A673 (cell line): ENCODE measurements around the gene MCUB. TPM values are rescaled to one million over a fixed set of nuclear protein-coding genes. Genes with fewer than 3 reads are reported as not detected.

Source experiments
- BruUV-seq: library from RNA; stranded (reverse); fragments of 400-500 nt; replicated peaks from 2 replicates; lab custom pipeline; 2021; lab: Mats Ljungman, UMichigan
- CTCF ChIA-PET: fragments of 300-600 bp; sonication (Branson Sonifier 250); formaldehyde crosslinking; loops from one replicate; lab custom pipeline; 2022; ENCODE audit warnings: antibody characterized with exemption; lab: Charles Lee
- POLR2A ChIA-PET: fragments of 300-600 bp; sonication (Branson Sonifier 250); formaldehyde crosslinking; loops from one replicate; lab custom pipeline; 2022; ENCODE audit warnings: antibody characterized with exemption; ENCODE audit not compliant: low non-redundant PET; lab: Charles Lee
- DNase-seq: peaks from one replicate; pipeline ENCODE4 v3.0.0-alpha.2; 2015; ENCODE audit warnings: low spot score
- H3K27ac ChIP-seq: fragments of 200-600 bp; sonication (generic); 2 replicates; pipeline ENCODE4 v1.5.1; 2016; ENCODE audit warnings: mixed run types, low read depth, mild to moderate bottlenecking, mixed read lengths, antibody characterized with exemption, low read length; ENCODE audit not compliant: poor library complexity, severe bottlenecking
- H3K27me3 ChIP-seq: fragments of 200-600 bp; sonication (generic); replicated peaks from 2 replicates; pipeline ENCODE4 v1.6.1; 2017; ENCODE audit warnings: mixed run types, low read depth, mild to moderate bottlenecking, mixed read lengths, antibody characterized with exemption, low read length; ENCODE audit not compliant: insufficient read depth, poor library complexity
- H3K36me3 ChIP-seq: fragments of 200-600 bp; sonication (generic); 2 replicates; pipeline ENCODE4 v1.6.1; 2016; ENCODE audit warnings: mixed run types, mild to moderate bottlenecking, mixed read lengths, antibody characterized with exemption, low read length; ENCODE audit not compliant: insufficient read depth, poor library complexity, severe bottlenecking
- H3K4me1 ChIP-seq: fragments of 200-600 bp; sonication (generic); 2 replicates; pipeline ENCODE4 v1.6.1; 2017; ENCODE audit warnings: mixed run types, mild to moderate bottlenecking, mixed read lengths, antibody characterized with exemption, low read length; ENCODE audit not compliant: insufficient read depth, poor library complexity, severe bottlenecking
- H3K4me3 ChIP-seq: fragments of 200-600 bp; sonication (generic); 2 replicates; pipeline ENCODE4 v1.5.1; 2016; ENCODE audit warnings: low read depth, mixed run types, mild to moderate bottlenecking, mixed read lengths, low read length; ENCODE audit not compliant: poor library complexity, severe bottlenecking
- H3K9me3 ChIP-seq: fragments of 200-600 bp; sonication (generic); 2 replicates; pipeline ENCODE4 v1.6.1; 2016; ENCODE audit warnings: mixed run types, low read depth, mild to moderate bottlenecking, mixed read lengths, antibody characterized with exemption, low read length; ENCODE audit not compliant: poor library complexity, severe bottlenecking
- CTCF ChIP-seq: fragments of 300-800, 200-600 bp; sonication (generic); conservative IDR thresholded peaks from 2 replicates; pipeline ENCODE4 v1.5.1; 2017; ENCODE audit warnings: low read depth, mild to moderate bottlenecking, antibody characterized with exemption, low read length, moderate library complexity, mixed read lengths
- EZH2 ChIP-seq: fragments of 200-600 bp; sonication (generic); IDR thresholded peaks from 2 replicates; pipeline ENCODE4 v1.6.1; 2017; ENCODE audit warnings: borderline replicate concordance, low read depth, mild to moderate bottlenecking, mixed read lengths, antibody characterized with exemption, low read length; ENCODE audit not compliant: poor library complexity, severe bottlenecking
- intact Hi-C: fragments of 100-400 bp; cut with micrococcal nuclease; formaldehyde crosslinking; loops from one replicate; pipeline ENCODE4 v1.10.0; 2022; ENCODE audit not compliant: unreplicated experiment
- total RNA-seq: library from RNA; stranded (reverse); gene quantifications from 2 replicates; pipeline ENCODE4 v1.2.3, GENCODE V29; 2021

MCUB gene
- total RNA-seq, 1 experiment from 2014 or later, result 30.0 TPM

- intact Hi-C loops, result no loop called here
- no peak overlapping the region for H3K27ac ChIP-seq
- no peaks in the 10 kb centered on the region for H3K9me3 ChIP-seq
- H3K27me3 ChIP-seq, result no peaks in the 10 kb centered on the region
- ChIA-PET POLR2A (no interaction called here), CTCF (no interaction called here)
- no TSS peak for BruUV-seq
- DNase-seq, result peak; percentile 77
- H3K4me1 ChIP-seq, result peaks cover 4% of the 10 kb centered on the region
- TF ChIP-seq EZH2, result no peak
- no peak for TF ChIP-seq CTCF
- no peaks in the 10 kb centered on the region for H3K36me3 ChIP-seq
- no peak overlapping the region for H3K4me3 ChIP-seq
Measured at GRCh38 chr4:109548655-109549054, 11.4 kb upstream of the MCUB start.

GRCh38 chr4:109552237-109552636, 7.8 kb upstream of the MCUB start:
- Histone ChIP-seq H3K27ac (no peak overlapping the region), H3K36me3 (no peaks in the 10 kb centered on the region), H3K9me3 (no peaks in the 10 kb centered on the region), H3K4me1 (peaks cover 4% of the 10 kb centered on the region), H3K27me3 (no peaks in the 10 kb centered on the region), H3K4me3 (no peak overlapping the region)
- DNase-seq, result no peak
- TF ChIP-seq EZH2 (no peak), CTCF (no peak)
- CTCF ChIA-PET, result no interaction called here
- POLR2A ChIA-PET, result no interaction called here
- no TSS peak for BruUV-seq
- intact Hi-C loops, result no loop called here

- CTCF ChIA-PET, result no interaction called here
- POLR2A ChIA-PET, result no interaction called here
- no peak for DNase-seq
Measured at GRCh38 chr4:109553130-109553529, 6.9 kb upstream of the MCUB start.

More at GRCh38 chr4:109553130-109553529, 6.9 kb upstream of the MCUB start:
- no peak overlapping the region for H3K27ac ChIP-seq
- no TSS peak for BruUV-seq
- H3K4me1 ChIP-seq, result peaks cover 4% of the 10 kb centered on the region
- TF ChIP-seq CTCF (no peak), EZH2 (no peak)
- H3K4me3 ChIP-seq, result no peak overlapping the region
- intact Hi-C loops, result no loop called here
- no peaks in the 10 kb centered on the region for H3K36me3 ChIP-seq
- H3K9me3 ChIP-seq, result no peaks in the 10 kb centered on the region
- H3K27me3 ChIP-seq, result no peaks in the 10 kb centered on the region
